ENCODE measurements around the gene IFIH1.

The IFIH1 gene

GRCh38 chr2:162258169-162258568 is 60.3 kb downstream of the IFIH1 start:
- Mint-ChIP-seq H3K4me3 (no peak overlapping the region), H3K4me1 (peaks cover 6 to 11% of the 10 kb centered on the region in 2 donors), H3K36me3 (peaks cover under 1 to 8% of the 10 kb centered on the region in 2 donors), H3K27ac (no peak overlapping the region), H3K9me3 (peaks cover 0 to 3% of the 10 kb centered on the region in 2 donors), H3K27me3 (peaks cover 0 to 14% of the 10 kb centered on the region in 2 donors)
- no peak for DNase-seq
- no peak for ATAC-seq (replicated peaks)

- peaks cover 0 to 3% of the 10 kb centered on the region in 2 donors for H3K9me3 Mint-ChIP-seq
- H3K4me1 Mint-ChIP-seq: peaks cover 6 to 11% of the 10 kb centered on the region in 2 donors
- H3K27ac Mint-ChIP-seq: no peak overlapping the region
- peaks cover 0 to 14% of the 10 kb centered on the region in 2 donors for H3K27me3 Mint-ChIP-seq
- DNase-seq (no peak), ATAC-seq (replicated peaks) (no peak)
- peaks cover 0 to 5% of the 10 kb centered on the region in 2 donors for H3K36me3 Mint-ChIP-seq
- no peak overlapping the region for H3K4me3 Mint-ChIP-seq
These were observed 61.1 kb downstream of the IFIH1 start for GRCh38 chr2:162257425-162257824.

GRCh38 chr2:162256591-162256991 is 61.9 kb downstream of the IFIH1 start:
- H3K9me3 Mint-ChIP-seq: peaks cover 0 to 3% of the 10 kb centered on the region in 2 donors
- H3K27me3 Mint-ChIP-seq: peaks cover 0 to 14% of the 10 kb centered on the region in 2 donors
- H3K27ac Mint-ChIP-seq: no peak overlapping the region
- ATAC-seq (replicated peaks): no peak
- DNase-seq: no peak
- no peak overlapping the region for H3K4me3 Mint-ChIP-seq
- peaks cover 3 to 7% of the 10 kb centered on the region in 2 donors for H3K4me1 Mint-ChIP-seq
- H3K36me3 Mint-ChIP-seq: peaks cover 0 to 4% of the 10 kb centered on the region in 2 donors

GRCh38 chr2:162254236-162254871 is 64.1 kb downstream of the IFIH1 start:
- no peak for ATAC-seq (replicated peaks)

GRCh38 chr2:162253435-162253834 is 65.0 kb downstream of the IFIH1 start:
- no peak for DNase-seq
- Mint-ChIP-seq H3K4me3 (no peak overlapping the region), H3K9me3 (peaks cover 0 to 6% of the 10 kb centered on the region in 2 donors), H3K27me3 (peaks cover 0 to 10% of the 10 kb centered on the region in 2 donors), H3K4me1 (no peaks in the 10 kb centered on the region), H3K27ac (no peak overlapping the region), H3K36me3 (peaks cover 0 to 4% of the 10 kb centered on the region in 2 donors)
- ATAC-seq (replicated peaks): no peak

More at GRCh38 chr2:162254236-162254871, 64.1 kb downstream of the IFIH1 start:
- Mint-ChIP-seq H3K4me3 (no peak overlapping the region), H3K27me3 (peaks cover 0 to 14% of the 10 kb centered on the region in 2 donors), H3K27ac (no peak overlapping the region), H3K36me3 (peaks cover 0 to 4% of the 10 kb centered on the region in 2 donors), H3K9me3 (peaks cover 0 to 6% of the 10 kb centered on the region in 2 donors), H3K4me1 (no peaks in the 10 kb centered on the region)
- no peak for DNase-seq

DNA sequence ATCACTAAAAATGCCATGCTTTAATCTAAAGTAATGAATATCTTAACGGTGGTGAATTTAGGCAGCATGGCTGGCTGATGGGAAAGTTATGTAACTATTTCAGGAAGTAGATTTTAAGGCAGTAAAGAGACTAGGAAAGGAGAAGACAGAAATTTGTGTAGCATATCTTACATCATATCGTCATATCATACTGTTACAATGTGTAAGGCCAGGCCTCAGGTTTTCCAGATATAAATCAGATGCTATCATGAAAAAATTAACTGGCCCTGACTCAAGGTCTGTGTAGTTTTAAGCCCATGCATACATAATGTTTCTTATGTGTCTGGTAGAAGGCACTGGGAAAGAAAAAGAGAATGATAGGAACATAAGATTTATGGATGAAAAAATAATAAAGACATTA is 66.3 kb downstream of the IFIH1 start:
- Mint-ChIP-seq H3K4me3 (no peak overlapping the region), H3K36me3 (peaks cover 0 to 4% of the 10 kb centered on the region in 2 donors), H3K4me1 (no peaks in the 10 kb centered on the region), H3K9me3 (peaks cover 0 to 6% of the 10 kb centered on the region in 2 donors), H3K27ac (no peak overlapping the region), H3K27me3 (peaks cover 4 to 5% of the 10 kb centered on the region in 2 donors)
- ATAC-seq (replicated peaks): no peak
- no peak for DNase-seq

DNA sequence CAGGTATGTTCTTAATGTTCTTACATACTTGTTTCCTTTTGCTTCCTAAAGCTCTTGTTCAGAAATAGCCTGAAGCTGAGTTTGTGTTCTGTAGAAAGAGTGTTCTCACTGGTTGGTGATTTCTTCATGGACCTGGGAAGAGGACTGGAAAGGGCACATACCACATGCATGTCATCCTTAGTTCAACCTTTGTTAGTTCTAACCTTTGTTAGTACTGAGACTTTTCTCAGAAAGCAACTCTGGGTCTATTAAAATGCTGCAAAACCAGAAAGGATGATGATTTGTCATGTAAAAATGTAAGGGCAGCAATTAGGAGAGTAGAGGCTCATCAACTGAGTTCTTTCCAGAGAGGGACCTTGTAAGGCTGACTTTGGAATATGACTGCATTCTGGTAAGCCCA is 72.7 kb downstream of the IFIH1 start:
- H3K36me3 Mint-ChIP-seq: peaks cover 0 to 4% of the 10 kb centered on the region in 2 donors
- no peak for ATAC-seq (replicated peaks)
- no peaks in the 10 kb centered on the region for H3K4me1 Mint-ChIP-seq
- no peak overlapping the region for H3K27ac Mint-ChIP-seq
- DNase-seq: no peak
- H3K27me3 Mint-ChIP-seq: peaks cover 1 to 12% of the 10 kb centered on the region in 2 donors
- H3K4me3 Mint-ChIP-seq: no peak overlapping the region
- peaks cover 0 to 4% of the 10 kb centered on the region in 2 donors for H3K9me3 Mint-ChIP-seq

DNA sequence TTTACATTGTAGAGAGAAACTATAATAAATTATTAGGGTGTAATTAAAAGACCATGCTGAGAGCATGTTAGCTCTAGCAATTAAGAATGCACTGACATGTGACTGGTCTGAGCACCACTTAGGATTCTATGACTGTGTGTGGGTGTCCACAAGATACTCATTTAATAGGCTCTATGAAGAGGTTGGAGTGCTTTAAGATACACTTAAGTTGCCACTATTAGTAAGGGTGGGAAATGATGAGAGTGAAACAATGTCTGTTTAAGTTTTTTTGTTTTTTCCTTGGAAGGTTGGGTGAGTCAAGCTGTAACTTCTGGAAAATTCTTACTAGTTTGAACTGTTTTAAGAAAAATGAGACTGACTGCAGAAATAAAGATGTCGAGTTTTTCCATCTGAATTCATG is 73.4 kb downstream of the IFIH1 start:
- no peak overlapping the region for H3K4me3 Mint-ChIP-seq
- DNase-seq (no peak), ATAC-seq (replicated peaks) (no peak)
- peaks cover 8 to 18% of the 10 kb centered on the region in 2 donors for H3K27me3 Mint-ChIP-seq
- H3K4me1 Mint-ChIP-seq: no peaks in the 10 kb centered on the region
- H3K36me3 Mint-ChIP-seq: no peaks in the 10 kb centered on the region
- no peak overlapping the region for H3K27ac Mint-ChIP-seq
- no peaks in the 10 kb centered on the region for H3K9me3 Mint-ChIP-seq

DNA sequence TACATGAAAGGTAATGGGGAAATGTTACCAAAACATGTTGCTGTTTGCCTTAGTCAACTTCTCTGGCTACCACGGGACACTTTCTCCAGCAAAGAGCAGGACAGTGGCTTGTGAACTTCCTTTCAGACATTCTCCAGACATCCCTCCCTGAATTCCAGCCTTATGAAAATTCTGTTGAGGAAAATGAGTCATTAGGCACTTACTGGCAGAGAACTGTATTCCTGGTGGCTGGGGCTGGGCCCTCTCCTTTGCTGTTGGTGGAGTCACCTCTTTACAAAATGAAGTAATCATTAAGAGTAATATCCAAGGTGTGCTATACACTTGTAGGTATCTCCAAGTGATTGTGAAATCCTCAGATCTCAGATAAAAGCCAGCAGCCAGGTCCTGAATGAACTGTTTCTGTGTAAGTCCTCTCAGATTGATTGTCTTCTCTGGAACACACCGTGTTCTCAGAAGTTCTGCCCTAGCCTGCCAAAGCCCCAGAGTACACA is 73.9 kb downstream of the IFIH1 start:
- Mint-ChIP-seq H3K4me3 (no peak overlapping the region), H3K27me3 (peaks cover 13 to 18% of the 10 kb centered on the region in 2 donors), H3K27ac (no peak overlapping the region), H3K36me3 (no peaks in the 10 kb centered on the region), H3K9me3 (no peaks in the 10 kb centered on the region), H3K4me1 (no peaks in the 10 kb centered on the region)
- DNase-seq (no peak), ATAC-seq (replicated peaks) (no peak)

DNA sequence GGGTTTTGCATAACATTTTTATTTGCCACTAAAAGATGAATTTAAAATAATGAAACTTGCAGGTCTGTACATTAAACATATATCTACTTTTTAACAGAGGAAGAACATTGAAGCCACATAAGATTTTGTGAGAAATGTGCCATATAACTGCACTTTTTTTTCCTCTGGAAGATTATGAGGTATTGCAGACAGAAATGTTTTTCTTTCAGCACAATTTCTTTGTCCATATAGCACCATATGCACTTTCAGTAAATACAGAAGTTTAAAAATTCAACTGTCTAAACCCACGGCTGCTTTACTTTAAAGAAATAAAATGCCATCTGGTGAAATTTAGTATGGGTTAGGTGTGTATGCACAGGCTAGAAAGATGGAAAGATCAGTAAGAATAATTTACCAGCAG is 74.8 kb downstream of the IFIH1 start:
- no peaks in the 10 kb centered on the region for H3K36me3 Mint-ChIP-seq
- H3K27ac Mint-ChIP-seq: no peak overlapping the region
- ATAC-seq (replicated peaks) (no peak), DNase-seq (no peak)
- peaks cover 18 to 20% of the 10 kb centered on the region in 2 donors for H3K27me3 Mint-ChIP-seq
- no peaks in the 10 kb centered on the region for H3K4me1 Mint-ChIP-seq
- no peak overlapping the region for H3K4me3 Mint-ChIP-seq
- no peaks in the 10 kb centered on the region for H3K9me3 Mint-ChIP-seq

GRCh38 chr2:162243294-162243693 is 75.2 kb downstream of the IFIH1 start, which contains the start of gene FAP:
FAP (minus strand) TSS chr2:162243445; CDS start chr2:162243327, 118 bp downstream.
- Mint-ChIP-seq H3K27me3 (peaks cover 18 to 20% of the 10 kb centered on the region in 2 donors), H3K9me3 (no peaks in the 10 kb centered on the region), H3K4me1 (no peaks in the 10 kb centered on the region), H3K4me3 (no peak within 1 kb of the TSS), H3K36me3 (no peaks in the 10 kb centered on the region), H3K27ac (no peak within 1 kb of the TSS)
- ATAC-seq (replicated peaks) (no peak), DNase-seq (no peak)

DNA sequence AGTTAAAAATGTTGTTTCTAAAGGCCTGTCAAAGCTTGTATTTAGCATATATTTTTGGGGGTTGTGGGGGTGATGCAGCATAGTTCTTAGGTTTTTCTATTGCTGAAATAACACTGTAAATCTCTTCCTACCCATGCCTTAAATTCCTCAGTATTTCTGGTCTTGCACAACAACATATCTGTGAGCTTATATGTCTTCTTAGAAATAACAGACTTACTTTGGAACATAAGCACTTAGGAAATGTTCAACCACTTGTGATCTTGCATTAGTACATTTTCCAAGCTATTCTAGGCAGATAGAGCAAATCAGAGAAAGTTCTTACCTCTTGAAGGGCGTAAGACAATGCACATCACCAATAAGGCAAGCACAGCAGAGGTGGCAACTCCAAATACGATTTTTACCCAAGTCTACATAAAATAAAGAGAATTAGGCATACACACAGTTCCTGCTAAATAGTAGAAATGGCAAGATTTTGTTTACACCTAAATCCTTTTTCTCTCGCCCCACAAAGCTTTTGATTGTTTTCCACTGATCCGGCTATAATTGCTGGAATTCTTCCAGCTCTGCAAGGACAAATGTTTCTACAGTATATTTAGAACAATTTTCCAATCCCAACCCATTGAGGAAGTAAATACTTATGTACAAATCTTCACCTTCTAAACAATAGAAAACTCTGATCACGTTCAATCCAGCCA is 75.8 kb downstream of the IFIH1 start:
- H3K4me3 Mint-ChIP-seq: no peak overlapping the region
- H3K36me3 Mint-ChIP-seq: no peaks in the 10 kb centered on the region
- no peaks in the 10 kb centered on the region for H3K4me1 Mint-ChIP-seq
- peaks cover 15 to 20% of the 10 kb centered on the region in 2 donors for H3K27me3 Mint-ChIP-seq
- DNase-seq (no peak), ATAC-seq (replicated peaks) (no peak)
- no peaks in the 10 kb centered on the region for H3K9me3 Mint-ChIP-seq
- H3K27ac Mint-ChIP-seq: no peak overlapping the region

DNA sequence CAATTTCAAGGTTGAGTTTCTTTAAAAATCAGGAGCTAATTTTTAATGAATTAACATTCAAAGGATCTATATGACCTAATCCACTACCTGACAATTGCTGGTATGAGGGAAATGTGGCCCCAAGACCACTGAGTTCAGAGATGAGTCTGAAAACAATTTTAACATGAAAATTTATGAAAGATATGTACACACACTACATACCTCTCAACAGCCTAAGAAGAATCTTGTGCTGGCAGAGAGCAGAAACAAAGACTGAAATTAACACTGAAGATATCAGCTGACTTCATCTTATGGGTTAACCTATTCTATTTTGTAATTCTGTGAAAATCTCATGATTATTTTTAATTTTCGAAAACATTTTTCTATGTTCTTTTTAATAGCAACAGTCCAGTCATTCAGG is 76.9 kb downstream of the IFIH1 start:
- H3K36me3 Mint-ChIP-seq: no peaks in the 10 kb centered on the region

DNA sequence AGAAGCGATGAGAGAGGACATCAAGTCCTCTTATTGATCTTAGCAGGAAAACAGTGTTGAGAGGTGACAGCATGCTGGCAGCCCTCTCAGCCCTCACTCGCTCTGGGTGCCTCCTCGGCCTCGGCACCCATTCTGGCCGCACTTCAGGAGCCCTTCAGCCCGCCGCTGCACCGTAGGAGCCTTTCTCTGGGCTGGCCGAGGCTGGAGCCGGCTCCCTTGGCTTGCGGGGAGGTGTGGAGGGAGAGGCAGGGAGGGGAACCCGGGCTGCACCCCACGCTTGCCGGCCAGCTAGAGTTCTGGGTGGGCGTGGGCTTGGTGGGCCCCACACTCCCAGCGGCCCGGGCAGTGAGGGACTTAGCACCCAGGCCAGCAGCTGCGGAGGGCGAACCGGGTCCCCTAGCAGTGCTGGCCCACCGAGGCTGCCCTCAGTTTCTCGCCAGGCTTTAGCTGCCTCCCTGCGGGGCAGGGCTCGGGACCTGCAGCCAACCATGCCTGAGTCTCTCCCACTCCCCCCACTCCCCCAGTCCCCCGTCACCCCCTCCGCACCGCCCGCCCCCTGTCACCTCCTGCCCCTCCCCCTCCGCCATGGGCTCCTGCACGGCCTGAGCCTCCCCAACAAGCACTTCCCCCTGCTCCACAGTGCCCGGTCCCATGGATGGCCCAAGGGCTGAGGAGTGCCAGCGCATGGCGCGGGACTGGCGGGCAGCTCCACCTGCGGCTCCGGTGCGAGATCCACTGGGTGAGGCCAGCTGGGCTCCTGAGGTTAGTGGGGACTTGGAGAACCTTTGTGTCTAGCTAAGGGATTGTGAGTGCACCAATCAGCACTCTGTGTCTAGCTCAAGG is 83.6 kb downstream of the IFIH1 start:
- H3K4me1 Mint-ChIP-seq: no peaks in the 10 kb centered on the region

More for the DNA sequence above, 76.9 kb downstream of the IFIH1 start:
- Mint-ChIP-seq H3K27me3 (peaks cover 14 to 26% of the 10 kb centered on the region in 2 donors), H3K9me3 (no peaks in the 10 kb centered on the region), H3K27ac (no peak overlapping the region), H3K4me3 (no peak overlapping the region), H3K4me1 (no peaks in the 10 kb centered on the region)
- ATAC-seq (replicated peaks) (no peak), DNase-seq (no peak)

More for the DNA sequence above, 83.6 kb downstream of the IFIH1 start:
- ATAC-seq (replicated peaks) (no peak), DNase-seq (no peak)
- no peak overlapping the region for H3K4me3 Mint-ChIP-seq
- H3K27ac Mint-ChIP-seq: no peak overlapping the region
- H3K9me3 Mint-ChIP-seq: peaks cover 0 to 6% of the 10 kb centered on the region in 2 donors
- H3K27me3 Mint-ChIP-seq: peaks cover 13 to 32% of the 10 kb centered on the region in 2 donors
- H3K36me3 Mint-ChIP-seq: no peaks in the 10 kb centered on the region
